T-helper 1 cell treated with Interleukin-12 subunit alpha and Interleukin-12 subunit beta and Interleukin-4 antibody, amounts not matched to agents 30 μg/mL and 1 μg/mL, for 36 hours (primary cell): ENCODE data around the gene MON1A.
A peak's percentile ranks its signal among the peaks of the same experiment; 100 is the strongest.
"Not testable (repeated sequence)": the region's sequence is repeated elsewhere in the genome, so short reads cannot be mapped to it uniquely, and the experiment has no call there.

Experiments
- H3K27ac Mint-ChIP-seq: one replicate; pipeline ENCODE4 v1.8.0; 2021; ENCODE audit warnings: mild to moderate bottlenecking, mixed read lengths
- H3K27me3 Mint-ChIP-seq: one replicate; pipeline ENCODE4 v1.8.0; 2021; ENCODE audit warnings: low read depth, mixed read lengths
- H3K36me3 Mint-ChIP-seq: one replicate; pipeline ENCODE4 v1.8.0; 2021; ENCODE audit warnings: low read depth, mixed read lengths
- H3K4me1 Mint-ChIP-seq: one replicate; pipeline ENCODE4 v1.8.0; 2021; ENCODE audit warnings: low read depth, mixed read lengths
- H3K4me3 Mint-ChIP-seq: one replicate; pipeline ENCODE4 v1.8.0; 2021; ENCODE audit warnings: mild to moderate bottlenecking, moderate library complexity, mixed read lengths
- H3K9me3 Mint-ChIP-seq: one replicate; pipeline ENCODE4 v1.8.0; 2021; ENCODE audit warnings: mixed read lengths

Gene MON1A, protein sequence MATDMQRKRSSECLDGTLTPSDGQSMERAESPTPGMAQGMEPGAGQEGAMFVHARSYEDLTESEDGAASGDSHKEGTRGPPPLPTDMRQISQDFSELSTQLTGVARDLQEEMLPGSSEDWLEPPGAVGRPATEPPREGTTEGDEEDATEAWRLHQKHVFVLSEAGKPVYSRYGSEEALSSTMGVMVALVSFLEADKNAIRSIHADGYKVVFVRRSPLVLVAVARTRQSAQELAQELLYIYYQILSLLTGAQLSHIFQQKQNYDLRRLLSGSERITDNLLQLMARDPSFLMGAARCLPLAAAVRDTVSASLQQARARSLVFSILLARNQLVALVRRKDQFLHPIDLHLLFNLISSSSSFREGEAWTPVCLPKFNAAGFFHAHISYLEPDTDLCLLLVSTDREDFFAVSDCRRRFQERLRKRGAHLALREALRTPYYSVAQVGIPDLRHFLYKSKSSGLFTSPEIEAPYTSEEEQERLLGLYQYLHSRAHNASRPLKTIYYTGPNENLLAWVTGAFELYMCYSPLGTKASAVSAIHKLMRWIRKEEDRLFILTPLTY

DNA sequence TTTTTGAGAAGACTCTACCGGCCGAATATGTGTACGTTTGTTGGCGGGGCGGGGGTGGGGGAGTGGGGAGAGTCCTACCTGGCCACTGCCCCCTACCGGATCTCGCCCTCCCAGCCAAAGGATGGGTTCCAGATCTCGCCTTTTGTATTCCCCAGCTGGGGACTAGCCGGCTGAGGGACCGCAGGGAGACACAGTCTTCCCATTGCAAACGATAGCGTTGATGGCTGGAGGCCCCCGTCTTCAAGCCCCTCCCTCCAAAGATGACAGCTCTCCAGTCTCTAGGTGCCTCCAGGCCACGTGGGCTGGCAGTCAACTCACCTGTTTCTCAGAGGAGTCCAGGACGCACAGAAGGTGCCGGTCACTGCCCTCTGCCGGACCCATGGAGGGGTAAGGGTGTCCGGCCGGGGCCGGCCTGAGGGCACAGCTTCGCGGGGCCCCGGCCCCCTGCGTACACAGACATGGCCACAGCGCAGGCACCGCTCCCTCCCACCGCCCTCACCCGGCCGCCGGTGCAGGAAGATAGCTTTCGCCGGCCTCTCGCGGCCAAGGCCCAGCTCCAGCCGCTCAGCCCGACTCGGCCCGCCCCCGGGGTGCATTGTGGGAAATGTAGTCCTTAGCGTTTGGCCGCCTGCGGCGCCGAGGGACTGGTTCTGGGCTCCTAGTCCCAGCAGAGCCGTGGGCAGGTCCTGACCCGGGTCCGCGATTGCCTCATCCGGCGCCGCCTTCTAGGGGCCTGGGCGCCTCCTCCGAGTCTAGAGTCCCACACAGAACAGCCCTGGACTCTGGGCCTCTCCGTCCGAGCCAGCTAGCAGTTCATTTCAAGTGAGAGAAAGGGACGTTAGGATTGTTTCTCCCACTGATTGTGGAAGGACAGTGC lies at the start of gene MON1A:
TSS of gene MON1A (minus strand) at position 521 of the 877 bp plus-strand sequence. CDS start 16,465 bp downstream, outside the sequence.
- peaks cover 14% of the 10 kb centered on the region for H3K4me1 Mint-ChIP-seq
- H3K4me3 Mint-ChIP-seq = peak within 1 kb of the TSS; percentile 81

DNA sequence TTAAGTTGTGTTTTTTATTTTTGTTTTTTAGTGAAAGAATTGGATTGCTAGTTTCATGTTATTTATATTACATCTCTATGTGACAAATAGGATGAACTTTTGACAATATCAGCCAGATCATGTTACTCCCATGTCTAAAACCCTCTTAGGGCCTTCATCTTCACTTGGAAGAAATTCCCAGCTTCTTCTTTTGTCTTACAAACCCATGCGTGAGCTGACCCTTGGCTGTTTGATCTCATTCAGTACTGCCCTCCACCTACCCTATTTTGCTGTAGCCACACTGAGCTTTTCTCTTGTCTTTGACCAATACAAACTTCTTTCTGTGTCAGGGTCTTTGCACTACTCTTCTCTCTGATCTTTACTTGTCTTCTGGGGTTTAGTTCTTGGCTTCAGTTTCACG lies 47.3 kb upstream of the MON1A start:
- no peak overlapping the region for H3K27ac Mint-ChIP-seq
- peaks cover 12% of the 10 kb centered on the region for H3K36me3 Mint-ChIP-seq
- no peaks in the 10 kb centered on the region for H3K4me1 Mint-ChIP-seq
- H3K27me3 Mint-ChIP-seq = no peaks in the 10 kb centered on the region
- no peaks in the 10 kb centered on the region for H3K9me3 Mint-ChIP-seq
- H3K4me3 Mint-ChIP-seq = no peak overlapping the region

More for the DNA sequence above, at the start of gene MON1A:
- peaks cover 4% of the 10 kb centered on the region for H3K36me3 Mint-ChIP-seq
- H3K9me3 Mint-ChIP-seq = no peaks in the 10 kb centered on the region
- no peaks in the 10 kb centered on the region for H3K27me3 Mint-ChIP-seq
- H3K27ac Mint-ChIP-seq = peak within 1 kb of the TSS; percentile 61

DNA sequence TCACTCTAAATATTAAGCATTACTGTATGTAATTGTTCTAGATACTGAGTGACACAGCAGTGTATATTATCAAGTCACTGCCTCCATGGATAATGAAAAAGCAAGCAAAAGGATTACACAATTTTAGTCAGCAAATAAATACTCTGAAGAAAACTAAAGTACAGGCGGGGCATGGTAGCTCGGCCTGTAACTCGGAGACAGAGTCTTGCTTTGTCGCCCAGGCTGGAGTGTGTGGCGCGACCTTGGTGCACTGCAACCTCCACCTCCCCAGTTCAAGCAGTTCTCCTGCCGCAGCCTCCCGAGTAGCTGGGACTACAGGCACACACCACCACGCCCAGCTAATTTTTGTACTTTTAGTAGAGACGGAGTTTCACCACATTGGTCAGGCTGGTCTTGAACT lies 43.0 kb upstream of the MON1A start:
- no peak overlapping the region for H3K27ac Mint-ChIP-seq
- H3K9me3 Mint-ChIP-seq = no peaks in the 10 kb centered on the region
- peaks cover 13% of the 10 kb centered on the region for H3K36me3 Mint-ChIP-seq
- H3K4me3 Mint-ChIP-seq = no peak overlapping the region
- H3K4me1 Mint-ChIP-seq = peaks cover 5% of the 10 kb centered on the region
- H3K27me3 Mint-ChIP-seq = no peaks in the 10 kb centered on the region

DNA sequence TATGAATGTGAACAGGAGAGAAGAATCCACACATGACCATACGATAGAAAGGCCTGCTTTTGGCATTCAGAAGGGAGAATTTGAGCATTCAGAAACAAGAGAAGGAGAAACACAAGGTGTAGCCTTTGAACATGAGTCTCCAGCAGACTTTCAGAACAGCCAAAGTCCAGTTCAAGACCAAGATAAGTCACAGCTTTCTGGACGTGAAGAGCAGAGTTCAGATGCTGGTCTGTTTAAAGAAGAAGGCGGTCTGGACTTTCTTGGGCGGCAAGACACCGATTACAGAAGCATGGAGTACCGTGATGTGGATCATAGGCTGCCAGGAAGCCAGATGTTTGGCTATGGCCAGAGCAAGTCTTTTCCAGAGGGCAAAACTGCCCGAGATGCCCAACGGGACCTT lies 38.7 kb upstream of the MON1A start:
- Mint-ChIP-seq H3K36me3 (peaks cover 14% of the 10 kb centered on the region), H3K9me3 (no peaks in the 10 kb centered on the region), H3K27ac (no peak overlapping the region), H3K4me3 (no peak overlapping the region), H3K27me3 (no peaks in the 10 kb centered on the region), H3K4me1 (peaks cover 5% of the 10 kb centered on the region)

DNA sequence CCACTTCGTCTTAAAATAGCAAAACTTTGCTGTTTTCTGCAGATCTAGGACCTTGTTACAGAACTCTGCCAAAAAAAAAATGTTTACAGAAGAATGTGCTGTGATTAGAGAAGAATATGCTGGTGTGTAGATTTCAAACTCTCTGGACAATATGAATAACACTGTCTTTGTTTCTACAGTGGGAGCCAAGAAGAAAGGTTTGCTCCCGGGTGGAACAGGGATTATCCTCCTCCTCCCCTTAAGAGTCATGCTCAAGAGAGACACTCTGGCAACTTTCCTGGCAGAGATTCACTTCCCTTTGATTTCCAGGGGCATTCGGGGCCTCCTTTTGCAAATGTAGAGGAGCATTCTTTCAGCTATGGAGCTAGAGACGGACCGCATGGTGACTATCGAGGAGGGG lies 37.7 kb upstream of the MON1A start:
- Mint-ChIP-seq H3K4me1 (peaks cover 5% of the 10 kb centered on the region), H3K4me3 (no peak overlapping the region), H3K27me3 (no peaks in the 10 kb centered on the region), H3K27ac (no peak overlapping the region), H3K9me3 (no peaks in the 10 kb centered on the region), H3K36me3 (peaks cover 10% of the 10 kb centered on the region)

DNA sequence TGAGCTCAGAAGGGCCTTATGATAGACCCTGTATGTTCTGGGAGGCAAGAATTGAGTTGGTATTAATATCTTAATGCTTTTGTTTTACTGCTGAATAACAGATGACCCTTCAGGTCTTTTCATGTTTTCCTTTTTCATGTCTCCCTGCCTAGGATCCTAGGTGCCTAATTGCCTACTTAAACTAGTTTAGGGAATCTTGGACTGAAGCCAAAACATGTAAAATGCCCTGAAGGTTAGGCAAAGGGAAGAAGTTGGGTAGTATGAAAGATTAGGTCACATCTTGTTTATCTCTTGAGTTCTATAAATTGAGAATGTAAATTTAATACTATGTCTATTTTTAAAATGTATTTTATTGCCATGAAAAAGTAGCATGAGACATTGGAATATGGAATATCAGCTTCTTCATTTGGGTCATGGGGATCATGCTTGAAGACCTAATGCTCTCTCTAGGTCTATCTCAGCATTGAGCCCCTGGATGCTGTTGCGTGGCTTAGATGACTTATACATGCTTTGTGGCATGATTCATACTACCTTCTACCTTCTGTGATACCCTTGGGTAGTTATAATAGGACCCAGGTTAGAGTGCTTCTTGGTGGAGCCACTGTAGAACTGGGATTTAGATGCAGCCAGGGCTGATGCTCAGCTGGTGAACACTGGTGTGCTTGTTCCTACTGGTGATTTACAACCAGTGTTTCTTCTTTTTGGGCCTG lies 36.8 kb upstream of the MON1A start:
- H3K27me3 Mint-ChIP-seq = no peaks in the 10 kb centered on the region
- no peak overlapping the region for H3K27ac Mint-ChIP-seq
- peaks cover 5% of the 10 kb centered on the region for H3K4me1 Mint-ChIP-seq
- no peak overlapping the region for H3K4me3 Mint-ChIP-seq
- H3K36me3 Mint-ChIP-seq = peaks cover 10% of the 10 kb centered on the region
- H3K9me3 Mint-ChIP-seq = no peaks in the 10 kb centered on the region

DNA sequence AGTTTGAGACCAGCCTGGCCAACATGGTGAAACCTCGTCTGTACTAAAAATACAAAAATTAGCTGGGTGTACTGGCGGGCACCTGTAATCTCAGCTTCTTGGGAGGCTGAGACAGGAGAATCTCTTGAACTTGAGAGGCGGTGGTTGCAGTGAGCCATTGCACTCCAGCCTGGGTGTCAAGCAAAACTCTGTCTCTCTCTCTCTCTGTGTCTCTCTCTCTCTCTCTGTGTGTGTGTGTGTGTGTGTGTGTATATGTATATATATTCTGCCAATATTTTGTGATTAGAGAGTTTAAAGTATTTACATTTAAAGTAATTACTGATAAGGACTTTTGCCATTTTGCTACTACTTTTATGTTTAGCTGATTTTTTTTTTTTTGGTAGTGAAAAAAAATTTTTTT lies 26.0 kb upstream of the MON1A start:
- no peaks in the 10 kb centered on the region for H3K9me3 Mint-ChIP-seq

DNA sequence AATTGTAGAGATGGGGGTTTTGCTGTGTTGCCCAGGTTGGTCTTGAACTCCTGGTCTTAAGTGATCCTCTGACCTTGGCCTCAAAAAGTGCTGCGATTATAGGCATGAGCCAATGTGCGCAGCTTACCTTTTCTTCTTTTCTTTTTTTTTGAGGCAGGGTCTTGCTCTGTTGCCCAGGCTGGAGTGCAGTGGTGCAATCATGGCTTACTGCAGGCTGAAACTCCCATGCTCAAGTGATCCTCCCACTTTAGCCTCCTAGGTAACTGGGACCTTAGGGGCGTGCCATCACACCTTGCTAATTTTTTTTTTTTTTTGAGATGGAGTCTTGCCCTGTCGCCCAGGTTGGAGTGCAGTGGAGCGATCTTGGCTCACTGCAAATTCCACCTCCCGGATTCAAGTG lies 23.3 kb upstream of the MON1A start:
- H3K27me3 Mint-ChIP-seq = no peaks in the 10 kb centered on the region
- peaks cover 4% of the 10 kb centered on the region for H3K36me3 Mint-ChIP-seq
- H3K27ac Mint-ChIP-seq = no peak overlapping the region
- H3K4me1 Mint-ChIP-seq = peaks cover 2% of the 10 kb centered on the region
- H3K4me3 Mint-ChIP-seq = no peak overlapping the region
- no peaks in the 10 kb centered on the region for H3K9me3 Mint-ChIP-seq

More for the DNA sequence above, 26.0 kb upstream of the MON1A start:
- H3K27me3 Mint-ChIP-seq = no peaks in the 10 kb centered on the region
- no peak overlapping the region for H3K4me3 Mint-ChIP-seq
- H3K36me3 Mint-ChIP-seq = peaks cover 8% of the 10 kb centered on the region
- H3K27ac Mint-ChIP-seq = no peak overlapping the region
- H3K4me1 Mint-ChIP-seq = peaks cover 4% of the 10 kb centered on the region

DNA sequence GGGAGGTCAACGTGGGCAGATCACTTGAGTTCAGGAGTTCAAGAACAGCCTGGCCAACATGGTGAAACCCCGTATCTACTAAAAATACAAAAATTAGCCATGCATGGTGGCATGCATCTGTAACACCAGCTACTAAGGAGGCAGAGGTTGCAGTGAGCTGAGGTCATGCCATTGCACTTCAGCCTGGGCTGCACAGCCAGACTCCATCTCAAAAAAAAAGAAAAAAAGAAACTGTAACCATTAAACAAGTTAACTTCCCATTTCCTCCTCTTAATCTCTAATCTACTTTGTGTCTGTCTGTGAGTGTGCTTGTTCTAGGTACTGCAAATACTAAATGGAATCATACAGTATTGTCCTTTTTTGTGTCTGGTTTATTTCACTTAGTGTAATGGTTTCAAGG lies 13.0 kb upstream of the MON1A start:
- Mint-ChIP-seq H3K36me3 (peaks cover 15% of the 10 kb centered on the region), H3K4me1 (peaks cover 16% of the 10 kb centered on the region), H3K27me3 (no peaks in the 10 kb centered on the region), H3K4me3 (peak overlapping the region; percentile 6), H3K27ac (no peak overlapping the region), H3K9me3 (no peaks in the 10 kb centered on the region)

DNA sequence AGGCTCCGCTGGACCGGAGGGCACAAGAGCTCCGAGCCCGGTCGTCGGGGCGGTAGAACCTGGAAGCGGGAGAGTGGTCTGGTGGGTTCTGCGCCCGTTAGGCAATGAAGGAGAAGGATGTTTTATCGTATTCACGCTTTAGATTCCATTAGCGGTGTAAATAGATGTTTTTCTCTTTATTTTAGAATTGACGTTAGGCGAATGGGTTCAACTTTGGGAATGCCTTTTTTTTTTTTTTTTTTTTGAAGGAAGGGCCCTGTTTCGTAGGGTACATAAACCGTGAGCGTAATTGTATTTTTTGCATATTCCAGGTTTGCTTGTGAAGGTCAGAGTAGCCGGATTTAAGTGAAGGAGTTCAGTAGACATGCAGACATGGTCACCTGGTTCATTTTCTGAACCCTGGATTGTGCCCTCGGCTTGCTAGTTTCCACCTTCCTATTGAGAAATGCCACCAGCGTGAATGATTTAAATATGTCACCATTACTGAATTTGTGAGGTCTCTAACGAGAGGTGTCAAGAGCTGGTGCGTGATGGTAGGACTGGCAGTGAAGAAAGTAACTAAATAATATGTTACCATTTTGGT lies 11.1 kb upstream of the MON1A start:
- Mint-ChIP-seq H3K4me3 (peak overlapping the region; percentile 96), H3K27me3 (no peaks in the 10 kb centered on the region), H3K36me3 (peaks cover 15% of the 10 kb centered on the region), H3K27ac (peak overlapping the region; percentile 97), H3K4me1 (peaks cover 14% of the 10 kb centered on the region), H3K9me3 (no peaks in the 10 kb centered on the region)

DNA sequence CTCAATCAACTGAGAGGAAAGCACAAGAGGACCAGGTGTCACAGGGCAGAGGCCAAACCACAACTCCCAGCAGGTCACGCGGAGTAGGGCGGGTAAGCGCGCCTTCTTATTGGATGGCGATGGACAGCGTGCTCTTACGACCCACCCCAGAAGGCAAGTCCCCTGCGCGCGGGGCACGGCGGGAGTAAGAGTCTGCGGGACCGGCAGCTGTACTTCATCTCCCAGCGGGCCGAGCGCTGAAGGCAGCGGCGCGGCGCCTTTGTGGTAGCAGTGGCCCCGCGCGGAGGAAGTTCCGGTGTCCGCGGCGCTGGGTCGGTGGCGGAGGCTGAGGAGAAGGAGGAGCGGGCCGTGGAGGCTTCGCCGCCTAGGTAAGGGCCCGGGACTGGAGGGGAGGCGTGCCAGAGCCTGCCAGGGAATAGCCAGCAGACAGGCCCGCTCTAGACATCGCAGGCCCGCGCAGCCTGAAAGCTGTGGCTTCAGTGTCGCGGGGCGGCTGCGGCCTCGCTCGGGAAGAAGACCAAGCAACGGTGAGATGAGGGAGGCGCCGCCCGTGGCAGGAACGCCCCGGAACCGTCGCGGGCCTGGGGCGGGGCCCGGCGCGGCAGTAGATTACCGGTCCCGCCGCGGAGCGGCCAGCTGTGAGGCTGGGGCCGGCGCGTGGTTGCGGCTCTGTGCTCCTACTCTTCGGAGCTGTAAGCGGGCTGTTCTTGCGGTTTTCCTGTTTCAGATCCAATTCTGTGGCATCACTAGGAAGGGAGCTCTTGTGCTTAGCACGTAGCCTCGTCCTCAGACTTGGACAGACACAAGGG lies 10.5 kb upstream of the MON1A start, which contains the start of gene RBM6:
TSS of gene RBM6 (plus strand) at position 293 of the 809 bp plus-strand sequence. CDS start 22,492 bp downstream, outside the sequence.
- Mint-ChIP-seq H3K27me3 (no peaks in the 10 kb centered on the region), H3K9me3 (no peaks in the 10 kb centered on the region), H3K4me1 (peaks cover 14% of the 10 kb centered on the region), H3K4me3 (peak within 1 kb of the TSS; percentile 96), H3K27ac (peak within 1 kb of the TSS; percentile 97), H3K36me3 (peaks cover 12% of the 10 kb centered on the region)

DNA sequence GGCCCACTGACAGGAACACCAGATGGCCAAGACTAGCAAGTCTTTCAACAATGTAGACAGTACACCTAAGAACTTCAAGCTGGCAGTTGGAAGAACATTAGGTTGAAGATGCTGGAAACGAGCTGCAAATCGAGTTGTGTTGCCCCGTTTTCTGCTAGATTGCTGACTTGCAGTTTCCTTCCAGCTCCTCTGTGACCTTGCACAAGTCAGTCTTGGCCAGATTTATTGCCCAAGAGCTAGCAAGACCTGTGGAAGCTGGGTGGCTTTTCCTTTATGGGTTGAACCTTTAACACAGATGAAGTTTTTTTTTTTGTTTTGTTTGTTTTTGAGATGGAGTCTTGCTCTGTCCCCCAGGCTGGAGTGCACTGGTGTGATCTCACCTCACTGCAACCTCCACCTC lies 7.5 kb upstream of the MON1A start:
- peaks cover 5% of the 10 kb centered on the region for H3K4me1 Mint-ChIP-seq
- H3K27me3 Mint-ChIP-seq = no peaks in the 10 kb centered on the region
- H3K27ac Mint-ChIP-seq = no peak overlapping the region
- H3K9me3 Mint-ChIP-seq = no peaks in the 10 kb centered on the region
- H3K36me3 Mint-ChIP-seq = peaks cover 5% of the 10 kb centered on the region
- no peak overlapping the region for H3K4me3 Mint-ChIP-seq

DNA sequence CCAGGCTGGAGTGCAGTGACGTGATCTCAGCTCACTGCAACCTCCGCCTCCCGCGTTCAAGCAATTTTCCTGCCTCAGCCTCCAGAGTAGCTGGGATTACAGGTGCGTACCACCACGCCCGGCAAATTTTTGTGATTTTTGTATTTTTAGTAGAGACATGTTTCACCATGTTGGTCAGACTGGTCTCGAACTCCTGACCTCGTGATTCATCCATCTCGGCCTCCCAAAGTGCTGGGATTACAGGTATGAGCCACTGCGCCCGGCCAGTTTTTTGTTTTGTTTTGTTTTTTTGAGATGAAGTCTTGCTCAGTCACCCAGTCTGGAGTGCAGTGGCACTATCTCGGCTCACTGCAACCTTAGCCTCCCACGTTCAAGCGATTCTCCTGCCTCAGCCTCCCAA lies 2.7 kb upstream of the MON1A start:
- H3K4me3 Mint-ChIP-seq, H3K36me3 Mint-ChIP-seq, H3K27me3 Mint-ChIP-seq, H3K27ac Mint-ChIP-seq, H3K9me3 Mint-ChIP-seq: not testable (repeated sequence)
- peaks cover 10% of the 10 kb centered on the region for H3K4me1 Mint-ChIP-seq
